ENCODE data around the gene MOXD1.
"Not testable (repeated sequence)": the region's sequence is repeated elsewhere in the genome, so short reads cannot be mapped to it uniquely, and the experiment has no call there.

MOXD1 gene

DNA sequence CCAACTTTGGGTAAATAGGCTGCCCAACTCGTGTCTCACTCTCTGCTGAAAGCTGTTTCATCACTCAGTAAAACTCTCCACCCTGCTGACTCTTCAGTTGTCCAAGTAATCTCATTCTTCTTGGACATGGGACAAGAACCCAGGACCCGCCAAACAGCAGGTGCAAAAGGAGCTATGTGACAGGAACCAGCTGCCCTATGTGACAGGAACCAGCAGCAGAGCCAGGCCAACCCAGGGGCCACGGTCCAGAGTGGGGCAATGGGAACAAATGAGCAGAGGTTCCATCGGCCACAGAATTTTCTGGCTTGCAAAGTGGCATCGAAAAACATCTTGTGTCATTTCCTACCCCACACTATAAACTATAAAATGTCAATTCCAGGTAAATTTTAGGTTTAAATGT, 56.5 kb downstream of the MOXD1 start:
- no peak for DNase-seq

DNA sequence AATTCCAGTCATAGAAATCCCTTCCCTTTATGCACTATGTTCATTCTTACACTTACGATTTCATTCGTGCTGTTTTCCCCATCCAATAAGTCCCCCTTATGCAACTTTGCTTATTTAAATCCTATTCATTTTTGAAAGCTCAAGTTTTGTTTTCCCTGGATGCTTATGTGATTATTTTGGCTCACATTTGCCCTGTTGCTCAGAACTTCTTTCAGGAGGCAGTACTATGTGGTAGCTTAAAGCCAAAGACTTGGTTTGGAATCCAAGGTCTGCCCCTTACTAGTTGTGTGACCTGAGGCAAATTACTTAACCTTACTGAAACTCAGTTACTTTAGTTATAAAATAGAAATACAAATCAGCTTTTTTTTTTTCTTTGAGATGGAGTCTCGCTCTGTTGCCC, 59.6 kb downstream of the MOXD1 start:
- no peak for DNase-seq

DNA sequence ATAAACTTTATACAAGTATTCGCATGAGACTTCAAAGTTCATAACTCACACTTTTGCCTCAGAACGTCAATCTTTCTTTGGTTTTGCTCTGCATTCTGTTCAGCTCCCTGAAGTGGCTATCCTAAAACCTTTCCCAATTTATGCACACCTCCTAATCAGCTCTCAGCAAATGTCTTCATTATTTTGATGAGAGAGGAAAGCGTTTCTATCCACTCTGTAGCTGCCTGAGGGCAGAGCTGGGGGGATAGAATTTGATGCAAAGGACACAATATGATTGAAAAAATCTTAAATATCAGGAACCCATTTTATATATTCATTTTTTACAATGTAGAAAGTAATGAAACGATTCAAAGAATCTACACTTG, 66.8 kb downstream of the MOXD1 start:
- no peak for DNase-seq

DNA sequence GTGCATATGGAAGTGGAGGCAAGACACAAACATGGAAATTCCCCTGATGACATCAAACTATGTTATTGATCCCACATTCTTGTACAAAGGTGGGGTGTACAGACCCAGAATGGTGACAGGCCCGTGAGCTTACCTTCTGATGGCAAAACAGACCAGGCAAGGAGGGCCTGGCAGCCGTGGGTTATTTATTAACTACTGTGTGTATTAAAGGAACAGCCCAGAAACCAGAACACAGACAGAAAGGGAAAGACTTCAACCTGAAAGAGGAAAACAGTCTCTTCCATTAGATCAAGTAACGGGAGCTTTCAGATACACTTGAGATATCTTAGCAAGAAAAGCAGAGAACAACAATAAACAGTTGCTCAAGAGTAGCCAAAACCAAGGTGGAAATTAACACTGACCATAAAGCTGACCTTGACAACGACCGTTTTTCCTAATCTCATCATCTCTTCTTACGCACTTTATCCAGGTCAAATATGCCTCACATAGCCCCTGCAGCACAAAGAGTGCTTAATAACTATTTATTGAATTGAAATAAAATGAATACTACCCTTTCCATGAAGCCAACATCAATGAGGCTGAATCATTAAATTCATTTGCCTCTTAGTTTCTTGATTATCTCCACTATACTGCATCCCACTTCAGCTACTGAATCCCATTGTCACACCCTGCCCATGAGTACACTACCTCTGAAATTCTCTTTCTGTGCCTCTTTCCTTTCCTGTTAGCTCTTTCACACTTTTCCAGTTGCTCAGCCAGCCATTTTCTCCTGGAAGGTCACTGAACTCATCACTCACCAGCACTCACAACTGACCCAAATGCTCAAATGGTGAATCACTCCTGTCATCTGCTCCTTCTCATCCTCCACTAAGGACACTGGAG, 67.4 kb downstream of the MOXD1 start:
- DNase-seq, result no peak

DNA sequence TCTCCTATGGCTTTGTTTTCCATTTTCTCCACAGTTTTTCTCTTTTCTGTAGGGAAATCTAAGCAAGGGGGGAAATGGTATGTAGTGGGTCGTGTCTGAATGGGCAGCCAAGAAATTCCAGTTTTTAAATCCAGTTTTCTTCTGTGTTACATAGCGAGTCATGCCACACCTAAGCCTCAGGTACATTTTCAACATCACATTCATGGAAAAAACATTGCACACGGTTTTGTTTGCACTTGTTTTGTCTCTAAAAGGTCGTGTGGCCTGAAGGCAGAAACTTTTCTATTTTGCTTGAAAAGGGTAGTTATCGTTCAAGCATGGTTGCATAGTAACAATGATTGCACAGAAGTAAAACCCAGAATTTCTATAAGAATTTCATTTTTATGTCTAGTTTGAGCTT, 70.5 kb downstream of the MOXD1 start:
- no peak for DNase-seq

DNA sequence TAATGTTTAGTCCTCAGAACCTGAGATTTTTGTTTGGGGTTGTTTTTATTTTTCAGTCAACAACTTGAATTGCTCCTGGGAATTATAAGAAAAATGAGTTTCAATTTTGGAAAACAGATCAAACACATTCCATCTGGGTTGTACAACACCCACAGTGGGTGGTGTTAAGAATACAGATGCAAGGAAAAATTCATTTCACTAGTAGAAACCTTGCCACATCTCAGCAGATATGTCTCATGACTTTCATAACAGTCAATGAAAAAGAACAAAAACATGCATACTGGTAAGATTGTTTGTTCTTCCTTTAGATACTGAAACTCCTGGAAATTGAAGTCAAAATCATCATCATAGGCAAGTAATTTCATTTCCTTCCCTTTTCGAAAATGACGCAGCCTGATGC, 78.9 kb downstream of the MOXD1 start:
- no peak for DNase-seq

DNA sequence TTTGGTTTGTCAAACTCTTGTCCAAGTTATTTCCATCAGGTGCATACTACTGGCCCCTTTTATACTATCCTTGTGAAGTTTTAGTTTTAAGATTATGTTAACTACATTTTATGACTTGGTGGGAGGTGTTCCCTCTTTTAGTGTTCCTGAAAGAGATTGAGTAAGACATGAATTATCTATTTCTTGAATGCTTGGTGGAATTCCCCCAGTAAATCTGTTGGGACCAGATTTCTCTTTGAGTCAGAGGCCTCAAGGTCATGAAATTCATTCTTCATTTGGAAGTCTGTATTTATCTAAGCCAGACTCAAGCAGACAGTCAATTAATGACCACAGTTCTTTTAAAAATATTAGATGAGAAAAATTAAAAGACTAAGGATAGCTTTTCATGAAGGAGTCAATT, 81.3 kb downstream of the MOXD1 start:
- DNase-seq, result no peak

DNA sequence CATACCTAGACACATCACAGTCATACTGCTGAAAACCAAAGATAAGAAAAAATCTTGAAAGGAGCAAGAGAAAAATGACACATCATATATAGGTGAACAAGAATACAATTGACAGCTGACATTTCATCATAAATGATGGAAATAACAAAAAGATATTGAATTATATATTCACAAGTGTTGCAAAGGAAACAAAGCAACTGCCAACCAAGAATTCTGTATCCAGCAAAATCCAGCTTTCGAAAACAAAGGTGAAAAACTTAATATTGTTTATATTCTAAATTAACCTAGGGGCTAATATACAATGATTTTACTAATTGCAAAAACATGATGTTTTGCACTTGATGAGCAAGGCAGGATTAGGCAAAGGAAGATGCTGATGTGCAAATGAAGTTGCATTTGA, 84.3 kb downstream of the MOXD1 start:
- DNase-seq, result no peak

DNA sequence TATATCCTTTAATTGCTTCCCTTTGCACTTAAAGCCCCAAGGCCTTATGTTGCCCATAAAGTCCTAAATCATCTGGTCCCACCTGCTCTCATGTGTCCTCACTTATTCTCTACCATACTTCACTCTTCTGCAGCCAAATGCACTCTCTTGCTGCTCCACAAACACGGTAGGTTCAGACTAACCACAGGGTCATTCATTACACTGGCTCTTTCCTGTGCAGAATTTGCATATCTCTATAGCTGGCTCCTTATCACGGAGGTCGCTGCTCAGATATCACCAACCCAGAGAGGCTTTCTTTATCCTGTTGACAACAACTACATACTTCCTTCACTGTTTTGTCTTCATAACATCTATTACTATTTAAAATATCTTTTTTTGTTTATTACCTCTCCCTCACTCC, 86.8 kb downstream of the MOXD1 start:
- no peak for DNase-seq

DNA sequence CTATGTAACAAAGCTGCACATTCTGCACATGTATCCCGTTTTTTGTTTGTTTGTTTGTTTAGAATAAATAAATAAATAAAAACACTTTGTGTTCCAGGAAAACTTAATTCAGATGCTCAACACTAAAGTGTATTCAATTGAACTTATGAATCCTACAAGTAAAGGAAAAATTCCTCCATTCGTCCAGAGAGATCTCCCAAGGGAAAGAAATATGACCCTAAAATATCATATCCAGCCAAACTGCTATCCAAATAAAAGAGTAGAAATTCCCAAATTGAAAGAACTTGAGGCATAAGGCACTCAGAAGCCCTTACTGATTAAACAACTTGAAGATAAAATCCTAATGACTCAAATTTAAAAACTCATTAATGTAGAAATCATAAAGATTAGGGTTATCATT, 90.4 kb downstream of the MOXD1 start:
- DNase-seq, result no peak

DNA sequence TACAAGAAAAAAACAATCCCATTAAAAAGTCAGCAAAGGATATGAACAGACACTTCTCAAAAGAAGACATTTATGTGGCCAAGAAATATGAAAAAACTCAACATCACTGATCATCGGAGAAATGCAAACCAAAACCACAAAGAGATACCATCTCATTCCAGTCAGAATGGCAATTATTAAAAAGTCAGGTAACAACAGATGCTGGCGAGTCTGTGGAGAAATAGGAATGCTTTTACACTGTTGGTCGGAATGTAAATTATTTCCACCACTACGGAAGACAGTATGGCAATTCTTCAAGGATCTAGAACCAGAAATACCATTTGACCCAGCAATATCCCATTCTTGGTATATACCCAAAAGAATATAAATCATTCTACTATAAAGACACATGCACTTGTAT, 91.1 kb downstream of the MOXD1 start:
- DNase-seq, result not testable (repeated sequence)

DNA sequence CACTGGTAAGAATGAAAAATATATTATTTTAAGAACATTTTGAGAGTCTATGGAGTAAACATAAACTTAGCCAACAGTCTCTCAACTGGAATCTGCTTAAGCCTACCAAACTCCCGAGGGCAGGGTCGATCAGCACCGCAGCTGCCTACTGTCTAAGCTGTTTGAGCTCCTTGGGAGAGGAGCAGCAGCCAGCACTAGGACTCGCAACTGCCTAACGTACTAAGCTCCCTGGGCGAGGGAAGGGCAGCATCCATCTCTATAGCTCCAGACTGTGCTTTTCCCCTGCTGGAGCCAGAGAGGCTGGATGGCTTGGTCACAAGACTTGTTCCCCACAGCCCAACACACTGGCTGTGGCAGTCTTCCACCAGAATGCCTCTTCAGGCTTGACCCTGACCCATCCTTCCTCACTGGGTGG, 96.4 kb downstream of the MOXD1 start:
- DNase-seq, result no peak

DNA sequence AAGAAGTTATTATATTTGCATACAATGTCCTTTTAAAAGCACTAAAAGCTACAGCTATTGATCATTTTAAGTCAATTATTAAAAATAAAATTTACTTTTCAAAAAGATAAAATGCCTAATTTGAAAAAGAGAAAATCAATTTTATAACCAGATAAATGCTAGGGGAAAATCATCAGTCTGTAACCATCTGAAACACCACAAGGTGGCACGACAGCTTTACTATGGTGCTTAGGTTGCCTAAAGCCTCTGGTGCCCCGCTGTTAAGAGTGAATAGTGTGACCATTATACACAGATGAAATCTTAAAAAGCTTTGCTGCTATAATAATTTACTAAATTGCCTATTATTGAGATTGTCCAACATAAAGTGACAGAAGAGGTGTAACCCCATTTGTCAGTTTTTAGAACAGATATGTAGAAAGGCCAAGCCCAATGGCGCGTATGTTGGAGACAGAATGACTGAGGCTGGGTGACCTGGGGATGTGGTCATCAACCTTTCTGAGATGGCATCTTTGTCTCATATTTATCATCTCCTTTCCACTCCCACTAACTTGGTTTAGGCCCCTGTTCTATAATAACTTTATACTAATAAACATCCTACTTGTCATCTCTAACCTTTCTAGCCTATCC, 100.8 kb downstream of the MOXD1 start:
- DNase-seq, result peak in 1 of 2 donors; percentile 7

DNA sequence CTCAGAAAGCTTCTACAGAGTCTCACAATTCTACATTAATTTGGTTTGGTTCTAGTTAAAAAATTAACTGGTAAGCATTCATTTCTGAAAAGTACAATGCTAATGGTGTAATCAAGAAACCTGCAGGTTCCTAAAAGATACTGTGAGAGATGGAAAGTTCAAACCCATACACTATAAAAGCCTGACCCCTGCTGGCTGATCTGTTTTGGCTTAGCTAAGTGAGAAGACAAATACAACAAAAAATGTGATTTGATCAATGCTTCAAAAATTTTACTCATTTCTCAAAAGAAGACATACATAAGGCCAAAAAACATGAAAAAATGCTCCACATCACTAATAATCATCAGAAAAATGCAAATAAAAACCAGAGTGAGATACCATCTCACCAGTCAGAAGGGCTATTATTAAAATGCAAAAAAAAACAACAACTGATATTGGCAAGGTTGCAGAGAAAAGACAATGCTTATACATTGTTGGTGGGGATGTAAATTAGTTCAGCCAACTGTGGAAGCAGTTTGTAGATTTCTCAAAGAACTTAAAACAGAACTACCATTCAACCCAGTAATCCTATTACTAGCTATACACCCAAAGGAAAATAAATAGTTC, 102.8 kb downstream of the MOXD1 start:
- peak; percentile 13 to 19 for DNase-seq

DNA sequence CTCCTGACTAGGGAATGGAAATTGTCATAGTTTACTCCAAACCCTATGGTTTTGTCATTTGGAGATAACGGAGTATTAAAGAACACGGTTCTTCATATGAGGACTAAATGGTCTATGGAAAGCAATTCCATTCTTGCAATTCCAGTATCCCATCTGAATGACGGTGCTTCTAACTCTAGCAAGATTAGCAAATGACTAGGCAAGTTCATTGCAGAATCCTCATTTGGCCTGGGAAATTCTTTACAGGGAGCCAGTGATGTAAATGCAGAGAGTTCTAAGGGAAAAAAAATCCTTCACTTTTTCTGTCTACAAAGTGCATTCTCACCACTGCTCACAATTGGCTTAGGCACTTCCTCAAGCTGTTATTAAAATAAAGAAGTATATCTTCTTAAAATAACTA, 111.5 kb downstream of the MOXD1 start:
- DNase-seq, result no peak

DNA sequence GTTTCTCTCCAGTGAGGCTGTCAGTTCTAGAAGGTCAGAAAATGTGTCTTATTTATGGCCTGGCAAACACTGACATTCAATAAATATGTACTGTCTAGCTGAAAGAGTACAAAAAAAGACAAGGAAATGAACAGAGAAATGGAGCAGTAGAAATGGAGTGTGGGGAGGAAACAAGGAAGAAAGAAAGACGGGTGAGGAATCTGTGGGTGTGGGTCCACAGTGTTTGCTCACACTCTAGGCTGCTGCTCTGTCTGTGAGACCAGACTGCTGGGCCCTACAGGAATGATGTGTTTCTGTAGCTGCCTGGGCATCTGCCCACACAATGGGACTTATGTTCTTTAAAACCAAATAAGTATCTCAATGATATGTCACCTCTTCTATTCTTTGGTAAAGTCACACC, 114.2 kb downstream of the MOXD1 start:
- DNase-seq, result no peak

DNA sequence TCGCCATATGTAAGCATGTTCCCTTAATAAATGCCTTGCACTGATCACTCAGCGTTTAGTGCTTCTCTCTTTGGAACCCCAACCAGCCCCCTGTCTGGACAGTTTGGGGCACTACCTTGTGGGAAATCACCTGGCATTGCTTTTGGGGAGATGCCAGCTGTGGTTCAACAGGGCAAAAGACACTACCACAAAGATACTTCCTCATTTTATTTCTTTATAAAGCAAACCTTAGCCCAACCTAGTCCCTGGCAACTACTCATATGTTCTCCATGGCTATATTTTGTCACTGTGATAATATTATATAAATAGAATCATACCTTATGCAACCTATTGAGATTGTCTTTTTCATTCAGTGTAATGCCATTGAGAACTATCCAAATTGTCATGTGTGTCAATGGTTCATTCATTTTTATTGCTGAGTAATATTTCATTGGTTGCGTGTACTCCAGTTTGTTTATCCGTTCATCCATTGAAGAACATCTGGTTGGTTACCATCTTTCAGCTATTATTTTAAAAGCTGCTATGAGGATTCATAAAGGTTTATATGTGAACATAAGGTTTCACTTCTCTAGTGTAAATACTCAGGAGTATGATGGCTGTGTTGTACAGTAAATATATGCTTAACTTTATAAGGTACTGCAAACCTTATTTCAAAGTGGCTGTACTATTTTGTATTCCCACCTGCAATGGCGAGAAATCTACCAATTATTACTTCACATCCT, 114.8 kb downstream of the MOXD1 start:
- DNase-seq, result no peak

DNA sequence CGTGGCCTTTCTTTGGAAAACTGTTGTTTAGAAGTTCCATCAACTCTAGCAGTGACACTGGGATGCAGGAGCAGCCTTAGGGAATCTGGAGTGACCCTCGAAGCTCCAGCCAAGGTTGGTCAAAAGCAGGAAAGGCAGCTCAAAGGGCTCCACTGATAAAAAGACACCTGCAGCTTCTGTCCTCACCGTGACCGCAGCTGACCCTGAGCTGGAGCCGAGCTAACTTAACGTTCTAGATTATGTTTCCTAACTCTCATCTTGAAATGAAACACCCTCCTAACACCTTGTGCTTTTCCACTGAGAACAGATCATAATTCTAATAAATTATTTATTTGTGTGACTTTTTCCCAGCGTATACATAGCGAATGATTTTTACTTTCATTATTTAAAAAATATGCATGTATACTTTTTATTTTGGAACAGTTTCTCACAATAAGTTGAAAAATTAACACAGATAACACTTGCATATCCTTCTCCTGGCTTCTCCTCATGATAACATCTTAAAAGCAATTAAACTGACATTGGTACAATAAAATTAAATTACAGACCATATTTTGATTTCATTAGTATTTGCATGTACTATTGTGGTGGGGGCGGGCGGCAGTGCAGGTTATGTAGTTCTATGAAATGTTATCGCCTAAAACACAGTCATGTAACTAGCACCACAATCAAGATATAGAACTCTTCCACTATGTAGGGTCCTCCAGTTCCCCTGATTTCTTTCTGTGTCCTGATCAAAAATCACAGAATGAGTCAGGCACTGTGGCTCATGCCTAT, 116.1 kb downstream of the MOXD1 start:
- DNase-seq, result no peak

DNA sequence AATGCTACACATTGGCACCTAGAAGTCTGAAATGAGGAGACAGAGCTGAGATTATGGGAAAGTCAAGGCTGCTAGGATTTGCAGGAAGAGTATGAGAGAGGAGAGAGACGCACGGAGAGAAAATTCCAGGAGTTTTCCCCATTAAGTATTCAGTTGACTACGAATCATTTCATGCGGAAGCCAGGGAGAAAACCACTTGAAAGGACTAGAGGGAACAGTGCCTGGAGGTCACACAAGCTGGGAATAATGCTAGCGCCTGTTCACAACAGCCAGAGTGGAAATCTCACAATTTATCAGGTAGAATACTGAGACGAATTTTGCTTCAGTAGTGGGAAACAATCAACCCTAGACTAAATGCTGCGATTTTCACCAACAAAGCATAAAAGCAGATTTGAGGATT, 118.6 kb downstream of the MOXD1 start:
- DNase-seq, result no peak

DNA sequence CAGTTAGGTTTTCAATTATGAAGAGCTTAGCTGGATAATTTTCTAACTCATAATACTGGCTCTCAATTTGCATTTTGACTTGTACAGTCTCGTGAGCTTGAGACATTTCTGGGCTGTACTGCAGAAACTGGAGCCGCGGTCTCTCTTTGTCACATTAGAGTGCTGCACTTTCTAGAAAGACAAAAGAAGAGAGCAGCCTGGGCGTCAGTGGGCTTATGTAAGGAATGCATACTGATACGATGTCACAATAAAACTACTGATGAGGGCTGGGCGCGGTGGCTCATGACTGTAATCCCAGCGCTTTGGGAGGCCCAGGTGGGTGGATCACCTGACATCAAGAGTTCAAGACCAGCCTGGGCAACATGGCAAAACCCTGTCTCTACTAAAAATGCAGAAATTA, 120.8 kb downstream of the MOXD1 start:
- DNase-seq, result no peak

DNA sequence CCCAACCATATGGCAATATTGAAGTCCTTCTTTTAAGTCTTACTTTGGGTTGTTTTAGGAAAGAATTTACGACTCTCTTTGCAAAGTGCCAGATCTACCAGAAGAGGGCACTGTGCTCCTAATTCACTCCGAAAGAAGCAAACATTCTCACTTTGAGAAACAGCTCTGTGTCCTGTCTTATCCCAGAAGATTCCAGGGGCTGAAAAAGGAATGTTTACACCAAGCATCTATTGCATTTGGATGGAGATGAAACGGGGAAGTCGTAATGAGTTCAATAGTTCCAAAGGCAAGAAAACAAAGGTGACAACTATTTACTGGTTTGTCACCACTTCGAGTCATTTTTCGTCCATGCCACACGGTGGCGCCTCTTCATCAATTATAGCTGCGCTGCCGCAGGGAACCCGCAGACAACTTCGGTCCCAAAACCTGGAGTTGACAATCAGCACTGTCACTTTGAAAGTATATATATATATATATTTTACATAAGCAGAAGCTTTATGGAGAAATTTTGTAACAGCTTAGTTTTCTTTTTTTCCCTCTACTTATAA, 121.6 kb downstream of the MOXD1 start:
- DNase-seq, result peak; percentile 66 to 70
